CD1c-positive myeloid dendritic cell (primary cell): ENCODE results near the gene VWA7.

Source experiments
- DNase-seq: peaks from one replicate; pipeline ENCODE4 v3.0.0-alpha.2; 2016; ENCODE audit errors: extremely low spot score

The VWA7 gene

DNA sequence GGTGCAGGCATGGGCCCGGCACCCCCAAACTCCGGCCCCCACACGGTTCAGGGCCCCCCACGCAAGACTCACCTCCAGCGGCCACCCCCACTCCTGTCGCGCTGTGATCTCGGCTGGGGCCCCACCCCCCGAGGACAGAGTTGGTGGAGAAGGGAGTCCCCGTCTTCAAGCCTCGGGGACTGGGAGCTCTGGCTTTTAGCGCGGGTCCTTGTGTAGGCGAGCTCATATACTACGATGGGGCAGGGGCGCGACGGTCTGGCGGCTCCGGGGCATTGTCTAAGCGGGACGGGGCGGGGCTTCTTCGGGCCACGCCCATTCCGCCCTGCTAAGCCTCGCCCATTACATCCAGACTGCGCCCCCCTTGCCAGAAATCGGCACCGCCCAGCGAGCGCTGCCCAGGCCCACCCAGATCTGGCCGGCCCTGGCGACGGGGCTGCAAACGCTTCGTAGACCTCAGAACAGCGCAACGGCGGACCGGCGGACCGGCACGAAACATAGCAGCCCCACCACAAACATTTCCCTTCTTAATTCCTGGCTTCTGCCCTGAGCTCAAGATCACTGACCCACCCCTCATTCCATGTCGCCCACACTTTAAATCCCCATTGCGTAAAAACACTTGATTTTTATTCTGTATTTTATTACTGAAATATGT is 47.0 kb downstream of the VWA7 start:
- DNase-seq, result peak; percentile 75

GRCh38 chr6:31729515-31729978 is 47.6 kb downstream of the VWA7 start:
- peak; percentile 89 for DNase-seq

DNA sequence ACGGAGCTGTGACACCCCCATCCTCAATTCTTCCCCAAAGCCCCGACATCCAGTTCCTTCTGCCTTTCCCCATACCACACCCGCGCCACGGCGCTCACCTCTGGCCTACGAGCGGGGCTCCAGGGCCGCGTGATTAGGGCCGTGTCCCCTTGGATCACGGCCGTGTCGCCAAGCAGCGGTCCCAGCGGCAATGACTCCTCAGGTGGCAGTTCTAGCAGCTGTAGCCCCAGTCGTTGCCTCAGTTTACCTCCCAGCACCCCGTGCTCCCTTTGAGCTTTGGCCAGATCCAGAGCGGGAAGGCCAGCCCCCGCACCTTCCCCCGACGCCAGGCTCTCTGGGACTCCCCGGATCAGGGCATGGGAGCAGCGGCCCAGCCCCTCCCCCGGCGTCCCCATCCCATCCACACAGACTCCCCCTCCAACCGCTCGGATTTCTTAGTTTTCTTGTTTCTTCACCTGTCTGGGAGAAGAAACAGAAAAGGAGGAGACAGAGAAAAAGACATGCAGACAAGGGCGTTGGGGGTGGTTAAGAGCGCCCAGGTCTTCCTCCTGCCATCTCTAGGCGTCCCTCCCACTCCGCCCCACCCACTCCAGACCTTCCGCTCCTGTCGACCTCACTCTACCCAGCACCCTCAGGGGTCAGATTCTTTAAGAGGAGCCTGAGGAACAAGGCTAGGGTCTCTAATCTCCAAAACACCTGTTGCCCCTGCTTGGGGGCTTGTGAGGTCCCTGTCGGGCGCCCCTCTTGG is 48.2 kb downstream of the VWA7 start, which contains the start of gene DDAH2:
TSS of gene DDAH2 (minus strand) at position 533 of the 748 bp plus-strand sequence. CDS start at position 395, 138 bp downstream.
- DNase-seq, result no peak

DNA sequence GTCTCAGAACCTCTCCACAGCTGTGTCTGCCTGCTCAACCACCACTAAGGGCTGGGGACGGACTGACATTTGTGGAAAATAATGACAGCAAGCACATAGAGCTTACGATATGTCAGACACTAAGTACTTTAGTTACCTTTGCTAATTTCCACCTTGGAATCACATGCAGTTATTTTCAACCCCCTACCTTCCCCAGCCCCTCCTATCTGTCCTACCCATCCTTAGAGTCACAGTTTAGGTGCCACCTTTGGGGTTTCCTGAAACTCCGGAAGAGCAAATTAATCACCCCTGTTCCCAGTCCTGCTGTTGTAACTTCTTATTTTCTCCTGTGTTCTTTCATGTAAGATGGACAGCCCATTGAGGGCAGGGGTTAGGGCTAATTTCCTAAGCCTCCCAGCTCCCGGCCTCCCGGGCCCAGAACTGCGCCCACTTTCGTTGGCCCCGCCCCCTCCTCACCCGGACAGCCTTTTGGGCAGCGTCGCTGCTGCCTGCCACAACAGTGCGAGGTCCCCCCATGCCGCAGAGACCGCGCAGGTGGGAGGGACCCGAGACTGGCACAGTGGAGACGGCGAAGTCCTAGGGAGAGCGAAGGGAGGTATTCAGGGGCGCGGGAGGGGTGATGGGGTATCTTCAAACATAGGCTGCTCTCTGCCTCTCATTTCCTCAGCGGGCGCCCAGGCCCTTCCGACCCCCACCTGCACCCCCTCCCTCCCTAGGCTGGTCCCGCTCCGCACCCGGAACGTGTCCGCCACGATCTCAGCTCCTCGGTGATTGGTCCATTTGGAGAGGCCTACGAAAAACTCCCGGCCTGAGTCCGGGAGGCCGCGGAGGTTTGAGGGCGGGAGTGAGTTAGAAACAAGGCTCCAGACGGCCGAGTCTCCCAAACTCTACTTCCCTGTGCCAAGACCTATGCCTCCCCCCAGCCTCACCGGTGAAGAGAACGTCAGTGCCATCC is 49.1 kb downstream of the VWA7 start:
- no peak for DNase-seq

DNA sequence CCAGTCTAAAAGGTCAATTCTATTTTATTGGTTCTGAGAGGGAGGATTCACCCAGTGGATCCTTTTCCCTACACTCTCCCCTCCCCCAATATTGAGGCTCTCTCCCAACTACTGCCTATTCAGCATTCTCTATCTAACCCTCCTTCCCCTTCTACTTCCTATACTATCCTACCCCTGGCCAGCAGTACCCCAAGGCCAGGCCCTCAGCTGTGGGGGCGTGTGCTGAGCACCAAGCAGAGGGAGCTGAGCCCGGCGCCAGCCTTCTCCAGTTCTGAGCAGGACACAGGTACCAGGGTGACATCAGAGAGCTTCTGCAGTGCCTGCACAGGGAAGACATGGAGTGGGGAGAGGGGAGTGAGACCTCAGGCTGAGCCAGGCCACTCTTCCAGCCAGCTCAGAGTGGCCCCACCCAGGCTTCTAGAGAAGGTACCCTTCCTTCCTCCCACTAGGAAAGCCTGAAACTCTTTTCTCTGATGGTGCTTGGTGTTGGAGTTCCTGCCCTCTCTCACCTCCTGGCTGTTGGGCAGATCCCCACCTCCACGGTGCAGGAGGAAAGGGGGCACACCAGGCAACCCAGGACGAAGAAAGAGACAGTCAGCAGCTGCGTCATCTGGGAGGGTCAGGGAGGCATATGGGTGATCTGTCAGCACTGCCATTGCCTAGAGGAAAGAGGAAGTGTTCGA is 50.0 kb downstream of the VWA7 start:
- peak; percentile 89 for DNase-seq

- DNase-seq, result peak; percentile 93
Measured at GRCh38 chr6:31725502-31726350, 51.4 kb downstream of the VWA7 start.

DNA sequence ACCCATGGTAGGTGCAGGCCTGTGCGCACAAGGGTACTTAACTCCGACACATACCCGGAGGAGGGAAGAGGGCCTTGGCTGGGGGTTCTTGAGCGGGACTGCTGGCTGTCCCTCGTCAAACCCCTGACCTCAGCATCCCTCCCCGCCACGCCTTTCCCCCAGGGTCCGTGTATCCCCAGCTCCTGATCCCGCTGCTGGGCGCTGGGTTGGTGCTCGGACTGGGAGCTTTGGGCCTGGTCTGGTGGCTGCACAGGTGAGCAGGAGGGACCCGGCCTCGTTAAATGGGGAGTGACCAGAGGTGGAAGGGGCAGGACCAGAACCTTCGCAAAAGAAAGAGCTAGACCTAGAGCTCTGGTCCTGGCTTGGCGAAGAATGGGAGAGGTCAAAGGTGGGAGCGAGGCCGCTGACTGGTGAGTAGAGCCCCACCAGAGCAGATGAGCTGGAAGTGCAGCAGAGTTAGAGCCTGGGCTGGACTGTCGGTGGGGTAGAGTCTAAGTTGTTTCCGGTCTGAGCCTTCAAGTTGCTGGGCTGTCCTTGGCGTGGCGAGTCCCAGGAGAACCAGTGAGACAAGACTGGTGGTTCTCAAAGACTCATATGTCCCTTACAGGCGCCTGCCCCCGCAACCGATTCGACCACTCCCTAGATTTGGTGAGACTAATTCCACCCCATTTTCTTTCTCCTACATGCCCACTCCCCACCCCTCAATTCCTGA is 53.0 kb downstream of the VWA7 start:
- DNase-seq, result no peak

DNA sequence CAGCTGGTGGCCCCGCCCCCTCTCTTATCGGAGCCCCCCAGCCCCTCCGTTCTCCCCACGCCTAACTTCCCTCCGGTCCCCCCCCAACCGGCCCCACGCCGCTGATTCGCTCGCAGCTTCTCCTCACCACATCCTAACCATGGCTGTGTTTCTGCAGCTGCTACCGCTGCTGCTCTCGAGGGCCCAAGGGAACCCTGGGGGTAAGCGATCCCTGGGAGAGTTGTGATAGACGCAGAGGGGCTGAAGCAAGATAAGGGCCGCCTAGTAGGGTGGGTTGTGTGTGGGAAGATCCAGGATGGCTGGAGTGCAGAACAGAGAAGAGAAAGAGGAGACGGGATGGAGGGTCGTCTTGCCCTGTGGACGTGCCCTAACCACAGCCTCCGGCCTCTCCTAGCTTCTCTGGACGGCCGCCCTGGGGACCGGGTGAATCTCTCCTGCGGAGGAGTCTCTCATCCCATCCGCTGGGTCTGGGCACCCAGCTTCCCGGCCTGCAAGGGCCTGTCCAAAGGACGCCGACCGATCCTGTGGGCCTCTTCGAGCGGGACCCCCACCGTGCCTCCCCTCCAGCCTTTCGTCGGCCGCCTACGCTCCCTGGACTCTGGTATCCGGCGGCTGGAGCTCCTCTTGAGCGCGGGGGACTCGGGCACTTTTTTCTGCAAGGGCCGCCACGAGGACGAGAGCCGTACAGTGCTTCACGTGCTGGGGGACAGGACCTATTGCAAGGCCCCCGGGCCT is 53.7 kb downstream of the VWA7 start, which contains the start of gene MPIG6B:
TSS of gene MPIG6B (plus strand) at position 129 of the 735 bp plus-strand sequence. CDS start at position 140, 11 bp downstream.
- no peak for DNase-seq

GRCh38 chr6:31722173-31722572 is 55.0 kb downstream of the VWA7 start:
- DNase-seq, result no peak

DNA sequence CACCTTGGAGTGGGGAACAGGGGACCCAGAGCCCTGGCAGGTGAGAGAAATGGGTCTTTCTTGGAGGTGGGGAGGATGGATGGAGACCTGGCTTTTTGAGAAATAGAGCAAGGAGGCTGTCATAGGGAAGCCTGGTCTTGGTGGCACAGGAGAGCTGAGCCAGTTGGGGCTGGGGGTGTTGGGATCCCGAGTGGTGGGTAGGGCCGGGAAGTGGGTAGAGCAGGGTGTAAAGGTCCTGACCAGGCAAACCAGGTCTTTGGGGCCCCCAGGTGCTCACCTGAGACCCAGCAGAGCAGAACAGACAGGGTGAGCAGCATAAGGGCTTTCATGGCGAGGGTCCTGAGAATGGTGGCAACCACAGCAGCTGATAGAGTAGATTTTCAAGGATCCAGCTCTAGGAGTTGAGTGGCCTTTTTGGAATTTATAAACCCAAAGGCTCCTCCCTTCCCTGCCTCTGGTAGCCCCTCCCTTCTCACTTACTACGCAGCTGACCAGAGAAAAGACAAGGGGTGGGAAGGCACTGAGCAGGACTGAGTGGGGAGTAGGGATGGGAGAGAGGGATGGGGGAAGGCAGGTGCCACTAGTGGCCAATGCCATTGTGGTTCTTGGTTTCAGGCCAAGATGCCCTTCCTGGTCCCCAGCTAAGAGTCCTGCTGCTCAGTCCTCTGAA is 55.6 kb downstream of the VWA7 start, which contains the start of gene LY6G6C:
TSS of gene LY6G6C (minus strand) at position 396 of the 670 bp plus-strand sequence. CDS start at position 329, 67 bp downstream.
- no peak for DNase-seq

DNA sequence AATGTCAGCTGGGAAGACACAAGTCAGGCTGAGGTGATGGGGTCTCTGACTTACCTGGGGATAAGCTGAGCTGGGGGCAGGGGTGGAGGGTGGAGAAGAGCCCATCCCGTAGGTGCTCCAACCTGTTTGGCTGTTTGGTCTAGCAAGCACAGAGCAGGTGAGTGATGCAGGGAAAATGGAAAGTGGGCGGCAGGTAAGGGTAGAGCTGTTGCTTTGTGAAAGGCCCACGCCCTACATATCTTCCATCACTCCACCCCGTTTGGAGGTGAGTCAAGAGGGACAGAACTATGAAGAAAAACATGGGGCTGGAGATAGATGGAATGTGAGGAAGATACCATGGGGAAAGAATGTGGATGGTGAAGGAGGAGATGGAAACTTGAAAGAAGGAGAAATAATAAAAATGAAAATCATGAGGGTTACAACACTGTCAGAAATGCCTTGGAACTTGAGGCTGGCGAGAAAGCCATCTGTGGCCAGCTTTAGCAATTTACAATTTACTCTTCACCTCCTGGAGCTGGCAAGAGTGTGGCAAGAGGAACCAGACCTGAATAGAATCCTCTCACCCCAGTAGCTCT is 56.8 kb downstream of the VWA7 start:
- DNase-seq, result no peak

DNA sequence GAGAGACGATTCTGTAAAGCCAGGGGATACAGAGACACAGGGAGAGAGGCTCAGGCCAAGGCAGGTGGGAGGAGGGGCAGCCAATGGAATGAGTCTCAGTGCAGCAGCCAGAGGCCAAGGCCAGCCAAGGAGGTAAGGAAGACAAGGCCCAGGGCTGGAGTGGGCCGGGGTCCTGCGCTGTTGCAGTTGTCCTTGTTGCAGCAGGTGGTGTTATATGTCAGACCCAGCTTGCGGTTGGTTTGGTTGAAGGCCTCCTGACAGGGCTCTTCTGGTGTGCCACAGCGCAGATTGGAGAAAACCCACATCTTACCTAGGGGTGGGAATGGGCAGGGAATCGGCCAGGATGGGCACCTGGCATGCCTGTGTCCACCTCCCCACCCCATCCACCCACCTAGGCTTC is 58.1 kb downstream of the VWA7 start:
- no peak for DNase-seq

DNA sequence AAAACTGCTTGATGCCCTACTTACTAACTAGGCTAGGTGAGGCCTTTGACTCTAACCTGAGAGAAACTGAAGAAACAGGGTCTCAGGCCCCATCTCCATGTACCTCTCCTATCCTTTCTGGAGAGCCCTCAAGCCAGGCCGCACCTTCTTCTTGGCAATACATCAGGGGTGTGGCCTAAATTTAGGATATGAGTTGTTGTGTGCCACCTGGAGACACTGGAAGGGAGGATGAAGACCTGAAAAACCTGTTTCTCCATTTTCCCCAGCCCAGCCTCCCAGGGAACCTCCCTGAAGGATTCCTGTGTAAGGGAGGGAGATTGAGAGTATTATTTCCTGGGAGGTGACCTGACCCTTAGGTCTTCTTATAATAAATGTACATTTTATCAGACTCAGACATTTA is 58.9 kb downstream of the VWA7 start:
- DNase-seq, result no peak

- no peak for DNase-seq
Measured at GRCh38 chr6:31717499-31718222, 59.5 kb downstream of the VWA7 start.
